Measurements from ENCODE around the gene CROCC. TPM values are rescaled to one million over a fixed set of nuclear protein-coding genes. Genes with fewer than 3 reads are reported as not detected.

Gene CROCC
- polyA plus RNA-seq, 1 donor (not counting 4 experiments of a cell fraction or from before 2014, with no cell fraction given) = 8.2 TPM

DNA sequence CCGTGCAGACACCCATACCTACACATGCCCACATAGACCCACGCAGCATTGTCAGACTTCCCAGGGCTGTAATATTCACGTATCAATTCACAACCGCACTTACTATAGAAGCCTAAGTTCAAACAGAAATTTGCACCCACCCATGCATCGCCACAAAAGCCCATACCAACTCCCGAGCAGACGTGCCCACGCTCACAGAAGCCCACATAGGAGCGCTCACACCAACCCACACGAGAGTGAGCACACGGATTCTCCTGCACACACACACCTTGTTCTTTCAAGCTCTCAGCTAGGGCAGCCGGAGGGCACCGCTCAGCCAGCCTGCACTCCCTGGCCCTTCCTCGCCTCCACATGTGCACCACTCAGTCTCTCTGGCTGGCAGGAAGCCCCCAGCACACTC, 54.1 kb downstream of the CROCC start:
- FAIRE-seq (no peak), DNase-seq (ENCODE audit: low read depth, low spot score) (no peak)
- peaks cover 25% of the 10 kb centered on the region for H3K79me2 ChIP-seq (ENCODE audit: control insufficient read depth, insufficient read depth, low read length)
- H2AFZ ChIP-seq (ENCODE audit: control insufficient read depth, low read length) = no peak overlapping the region
- dilution Hi-C loops (cut with MboI; ENCODE audit: extremely low pct_ligation_motif_present, low sequenced_read_pairs) = no loop called here
- no peak overlapping the region for H3K4me3 ChIP-seq (ENCODE audit: control insufficient read depth in 2 of 3, extremely low read depth in 1 of 3, insufficient read depth in 2 of 3, low read depth in 1 of 3, low read length in 3 of 3)
- H4K20me1 ChIP-seq (ENCODE audit: control insufficient read depth, extremely low read depth, insufficient read depth, low read length) = no peaks in the 10 kb centered on the region
- no peak for TF ChIP-seq EZH2 (IDR thresholded peaks at IDR 0.05; ENCODE audit: low read length)
- TF ChIP-seq, protein P1, sequence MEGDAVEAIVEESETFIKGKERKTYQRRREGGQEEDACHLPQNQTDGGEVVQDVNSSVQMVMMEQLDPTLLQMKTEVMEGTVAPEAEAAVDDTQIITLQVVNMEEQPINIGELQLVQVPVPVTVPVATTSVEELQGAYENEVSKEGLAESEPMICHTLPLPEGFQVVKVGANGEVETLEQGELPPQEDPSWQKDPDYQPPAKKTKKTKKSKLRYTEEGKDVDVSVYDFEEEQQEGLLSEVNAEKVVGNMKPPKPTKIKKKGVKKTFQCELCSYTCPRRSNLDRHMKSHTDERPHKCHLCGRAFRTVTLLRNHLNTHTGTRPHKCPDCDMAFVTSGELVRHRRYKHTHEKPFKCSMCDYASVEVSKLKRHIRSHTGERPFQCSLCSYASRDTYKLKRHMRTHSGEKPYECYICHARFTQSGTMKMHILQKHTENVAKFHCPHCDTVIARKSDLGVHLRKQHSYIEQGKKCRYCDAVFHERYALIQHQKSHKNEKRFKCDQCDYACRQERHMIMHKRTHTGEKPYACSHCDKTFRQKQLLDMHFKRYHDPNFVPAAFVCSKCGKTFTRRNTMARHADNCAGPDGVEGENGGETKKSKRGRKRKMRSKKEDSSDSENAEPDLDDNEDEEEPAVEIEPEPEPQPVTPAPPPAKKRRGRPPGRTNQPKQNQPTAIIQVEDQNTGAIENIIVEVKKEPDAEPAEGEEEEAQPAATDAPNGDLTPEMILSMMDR (optimal IDR thresholded peaks at IDR 0.05 in 1 of 3, IDR thresholded peaks at IDR 0.05 in 1 of 3, conservative IDR thresholded peaks at IDR 0.05 in 1 of 3; ENCODE audit: extremely low read depth in 1 of 3, insufficient read depth in 2 of 3, low read length in 3 of 3) = no peak
- peaks cover 19% of the 10 kb centered on the region for H3K4me1 ChIP-seq (ENCODE audit: control insufficient read depth, extremely low read depth, insufficient read depth, low read length)
- no peaks in the 10 kb centered on the region for H3K9me1 ChIP-seq (ENCODE audit: control insufficient read depth, extremely low read depth, insufficient read depth, low read length)
- no peaks in the 10 kb centered on the region for H3K9me3 ChIP-seq (ENCODE audit: control insufficient read depth, low read depth, low read length)
- no peak overlapping the region for H3K4me2 ChIP-seq (ENCODE audit: control insufficient read depth, extremely low read depth, insufficient read depth, low read depth, low read length)
- H3K9ac ChIP-seq (ENCODE audit: control insufficient read depth, extremely low read depth, insufficient read depth, low read length) = no peak overlapping the region
- peaks cover 9 to 17% of the 10 kb centered on the region in 2 experiments for H3K36me3 ChIP-seq (ENCODE audit: control insufficient read depth in 2 of 2, extremely low read depth in 1 of 2, insufficient read depth in 2 of 2, low read length in 2 of 2)
- H3K27me3 ChIP-seq (ENCODE audit: control insufficient read depth, extremely low read depth, insufficient read depth, low read length) = no peaks in the 10 kb centered on the region
- H3K27ac ChIP-seq (ENCODE audit: control insufficient read depth, insufficient read depth, low read length) = no peak overlapping the region

DNA sequence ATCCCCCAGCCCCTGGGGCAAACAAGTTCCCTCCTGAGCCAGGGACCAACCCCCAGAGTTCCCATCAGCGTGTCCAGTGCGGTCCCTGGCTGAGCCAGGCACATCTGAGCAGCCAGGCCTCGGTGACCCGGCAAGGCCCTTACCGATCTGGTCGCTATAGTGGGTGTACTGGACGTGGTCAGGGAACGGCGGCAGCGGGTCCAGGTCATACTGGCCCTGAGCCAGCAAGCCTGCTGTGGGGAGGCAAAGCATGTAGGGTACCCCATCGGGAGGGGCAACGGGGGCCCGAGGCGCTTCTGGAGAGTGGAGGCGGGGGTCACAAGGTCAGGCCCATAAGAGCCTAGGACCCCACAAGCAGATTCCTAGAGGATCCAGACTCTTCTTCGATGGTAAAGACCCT, 55.2 kb downstream of the CROCC start:
- no peaks in the 10 kb centered on the region for H3K27me3 ChIP-seq (ENCODE audit: control insufficient read depth, extremely low read depth, insufficient read depth, low read length)
- H4K20me1 ChIP-seq (ENCODE audit: control insufficient read depth, extremely low read depth, insufficient read depth, low read length) = no peaks in the 10 kb centered on the region
- TF ChIP-seq, protein P1 (optimal IDR thresholded peaks at IDR 0.05 in 1 of 3, IDR thresholded peaks at IDR 0.05 in 1 of 3, conservative IDR thresholded peaks at IDR 0.05 in 1 of 3; ENCODE audit: extremely low read depth in 1 of 3, insufficient read depth in 2 of 3, low read length in 3 of 3) = no peak
- no peak for TF ChIP-seq EZH2 (IDR thresholded peaks at IDR 0.05; ENCODE audit: low read length)
- FAIRE-seq (no peak), DNase-seq (ENCODE audit: low read depth, low spot score) (no peak)
- H3K27ac ChIP-seq (ENCODE audit: control insufficient read depth, insufficient read depth, low read length) = no peak overlapping the region
- no peak overlapping the region for H3K4me2 ChIP-seq (ENCODE audit: control insufficient read depth, extremely low read depth, insufficient read depth, low read depth, low read length)
- no peaks in the 10 kb centered on the region for H3K9me3 ChIP-seq (ENCODE audit: control insufficient read depth, low read depth, low read length)
- H3K4me1 ChIP-seq (ENCODE audit: control insufficient read depth, extremely low read depth, insufficient read depth, low read length) = peaks cover 27% of the 10 kb centered on the region
- dilution Hi-C loops (cut with MboI; ENCODE audit: extremely low pct_ligation_motif_present, low sequenced_read_pairs) = no loop called here
- no peak overlapping the region for H3K4me3 ChIP-seq (ENCODE audit: control insufficient read depth in 2 of 3, extremely low read depth in 1 of 3, insufficient read depth in 2 of 3, low read depth in 1 of 3, low read length in 3 of 3)
- H3K36me3 ChIP-seq (ENCODE audit: control insufficient read depth in 2 of 2, extremely low read depth in 1 of 2, insufficient read depth in 2 of 2, low read length in 2 of 2) = peaks cover 9 to 17% of the 10 kb centered on the region in 2 experiments
- H3K9me1 ChIP-seq (ENCODE audit: control insufficient read depth, extremely low read depth, insufficient read depth, low read length) = no peaks in the 10 kb centered on the region
- no peak overlapping the region for H2AFZ ChIP-seq (ENCODE audit: control insufficient read depth, low read length)
- H3K79me2 ChIP-seq (ENCODE audit: control insufficient read depth, insufficient read depth, low read length) = peaks cover 25% of the 10 kb centered on the region
- H3K9ac ChIP-seq (ENCODE audit: control insufficient read depth, extremely low read depth, insufficient read depth, low read length) = no peak overlapping the region
